NOMO-1 treated with dmso at 0.1 percent for 144 hours (cell line): Measurements from ENCODE around the gene KDM7A.

Experiments
- DNase-seq: peaks from one replicate; lab custom pipeline; 2025; ENCODE audit not compliant: unreplicated experiment; lab: John Stamatoyannopoulos, UW

KDM7A gene

DNA sequence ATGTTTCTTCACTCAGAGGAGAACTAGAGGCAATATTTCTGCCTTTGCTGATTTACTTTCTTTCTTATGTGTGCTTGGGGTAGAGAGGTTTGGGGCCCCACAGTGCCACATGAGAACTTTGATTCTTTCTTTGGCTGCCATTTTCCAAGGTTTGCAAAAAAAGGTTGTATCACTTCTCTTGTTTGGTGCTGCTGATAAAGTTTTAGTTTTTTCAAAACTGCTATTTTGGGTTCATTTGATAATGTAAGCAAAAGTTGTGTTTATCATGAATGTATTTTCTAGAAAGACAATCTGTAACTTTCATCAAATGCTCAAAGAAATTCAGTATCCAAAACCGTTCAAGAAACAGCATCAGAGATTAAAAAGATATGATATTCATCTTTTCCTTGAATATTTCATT, 83.4 kb downstream of the KDM7A start:
- DNase-seq = no peak

DNA sequence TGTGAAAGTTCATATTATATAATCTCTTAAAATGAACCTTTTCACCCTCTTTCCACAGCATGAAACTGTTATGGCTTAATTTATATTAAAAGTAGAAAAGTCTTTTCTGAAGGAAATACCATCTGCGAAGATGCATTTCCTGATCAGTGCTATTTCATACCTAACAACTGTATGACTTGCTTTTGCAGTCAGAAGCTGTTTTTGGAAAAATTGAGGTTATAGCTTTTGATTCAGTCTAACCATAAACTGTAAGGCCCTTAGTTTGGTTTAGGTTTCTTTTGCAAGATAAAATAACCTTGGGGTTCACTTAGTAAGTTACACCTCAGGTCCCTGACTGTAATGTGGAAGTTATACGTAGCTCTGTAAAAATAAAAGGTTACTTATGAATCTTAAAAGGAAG, 91.3 kb downstream of the KDM7A start:
- DNase-seq = no peak

DNA sequence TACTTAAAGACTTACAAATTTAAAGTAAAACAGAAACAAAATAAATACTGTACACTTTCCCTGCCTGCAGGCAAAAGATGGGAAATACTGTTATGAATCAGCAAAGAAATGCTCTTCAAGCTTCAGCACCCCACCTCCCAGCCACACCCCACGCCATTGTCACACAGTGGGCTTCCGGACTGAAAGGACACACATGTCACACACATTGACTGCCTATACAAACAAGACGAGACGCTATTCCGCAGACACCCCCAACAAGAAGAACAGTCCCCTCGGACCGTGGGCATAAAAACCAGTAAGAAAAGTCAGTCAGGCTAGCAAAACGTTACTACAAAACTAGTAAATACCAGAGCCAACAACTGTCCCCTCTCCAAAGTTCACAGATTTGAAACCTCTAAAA, 91.8 kb downstream of the KDM7A start:
- no peak for DNase-seq

DNA sequence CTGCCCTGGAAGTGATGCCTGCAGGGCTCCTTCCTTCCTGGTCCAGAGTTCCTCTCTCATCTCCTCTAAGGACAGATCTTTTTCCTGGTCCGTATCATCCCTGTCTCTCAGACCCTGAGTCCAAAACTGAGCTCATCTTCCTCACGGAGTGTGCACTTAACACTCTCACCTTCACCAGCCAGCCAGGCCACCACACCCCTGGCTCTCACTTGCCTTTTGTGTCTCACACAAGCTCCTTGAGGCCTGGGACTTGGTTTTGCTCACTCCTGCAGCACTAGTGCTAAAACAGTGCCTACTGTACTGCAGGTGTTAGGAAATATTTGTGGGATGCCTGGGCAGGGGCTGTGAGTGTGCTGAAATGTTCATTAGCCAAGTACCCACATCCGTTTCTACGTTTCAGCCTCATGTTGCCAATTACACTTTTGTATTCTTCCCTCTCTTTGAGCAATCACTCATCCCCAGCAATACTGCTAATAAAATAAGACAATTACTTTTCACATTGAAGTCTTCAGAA, 92.6 kb downstream of the KDM7A start:
- peak; percentile 20 for DNase-seq

DNA sequence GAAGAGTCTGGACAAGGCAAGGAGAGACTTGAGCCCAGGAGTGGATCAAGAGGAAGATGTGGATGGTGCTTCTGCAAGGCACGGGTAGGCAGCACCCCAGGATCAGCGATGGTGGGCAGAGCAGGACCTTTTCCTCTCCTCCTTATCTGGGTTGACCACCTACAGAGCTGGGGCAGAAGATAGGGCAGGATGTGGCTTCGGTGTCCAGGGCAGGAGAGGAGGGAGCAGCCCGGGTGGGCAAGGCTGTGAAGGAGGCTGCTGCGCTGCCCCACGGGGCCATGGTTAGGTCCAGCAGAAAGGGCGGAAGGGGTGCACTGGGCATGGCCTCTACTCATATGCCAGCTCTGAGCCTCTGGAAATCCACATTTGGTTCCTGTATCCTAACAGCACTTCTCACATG, 94.0 kb downstream of the KDM7A start:
- DNase-seq = no peak

DNA sequence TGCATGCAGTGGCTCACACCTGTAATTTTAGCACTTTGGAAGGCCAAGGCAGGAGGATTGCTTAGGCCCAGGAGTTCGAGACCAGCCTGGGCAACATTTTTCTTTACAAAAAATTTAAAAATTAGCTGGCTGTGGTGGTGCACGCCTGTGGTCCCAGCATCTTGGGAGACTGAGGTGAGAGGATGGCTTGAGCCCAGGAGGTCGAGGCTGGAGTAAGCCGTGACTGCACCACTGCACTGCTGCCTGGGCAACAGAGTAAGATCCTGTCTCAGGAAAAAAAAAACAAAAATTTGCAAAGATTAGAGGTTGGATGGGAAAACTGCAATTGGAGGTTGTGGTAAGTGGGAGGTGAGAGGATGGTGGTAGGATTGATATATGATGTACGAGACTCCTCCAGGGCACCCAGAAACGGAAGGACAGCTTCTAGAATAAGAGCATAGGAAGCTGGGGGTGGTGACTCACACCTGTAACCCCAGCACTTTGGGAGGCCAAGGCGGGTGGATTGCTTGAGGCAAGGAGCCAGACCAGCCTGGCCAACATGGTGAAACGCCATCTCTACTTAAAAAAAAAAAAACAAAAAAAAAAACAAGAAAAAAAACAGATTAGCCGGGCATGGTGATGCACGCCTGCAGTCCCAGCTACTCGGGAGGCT, 94.9 kb downstream of the KDM7A start:
- no peak for DNase-seq

DNA sequence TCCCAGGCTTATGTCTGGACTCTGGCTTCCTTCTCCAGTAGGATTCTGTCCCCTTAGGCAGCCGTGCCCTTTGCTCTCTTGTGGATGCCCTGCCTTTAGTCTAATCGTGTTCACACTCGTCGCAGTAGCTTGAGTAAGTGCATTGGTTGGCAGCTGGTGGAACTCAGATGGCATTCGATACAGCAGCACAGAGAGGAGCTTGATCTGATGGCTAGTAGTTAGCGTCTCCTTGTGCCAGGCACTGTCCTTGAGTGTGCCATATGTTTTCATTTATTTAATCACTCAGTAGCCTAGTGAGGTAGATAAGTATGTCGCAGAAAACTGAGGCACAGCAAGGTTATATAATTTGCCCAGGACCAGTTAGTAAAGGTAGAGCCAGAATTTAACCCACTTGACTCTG, 95.9 kb downstream of the KDM7A start:
- no peak for DNase-seq

DNA sequence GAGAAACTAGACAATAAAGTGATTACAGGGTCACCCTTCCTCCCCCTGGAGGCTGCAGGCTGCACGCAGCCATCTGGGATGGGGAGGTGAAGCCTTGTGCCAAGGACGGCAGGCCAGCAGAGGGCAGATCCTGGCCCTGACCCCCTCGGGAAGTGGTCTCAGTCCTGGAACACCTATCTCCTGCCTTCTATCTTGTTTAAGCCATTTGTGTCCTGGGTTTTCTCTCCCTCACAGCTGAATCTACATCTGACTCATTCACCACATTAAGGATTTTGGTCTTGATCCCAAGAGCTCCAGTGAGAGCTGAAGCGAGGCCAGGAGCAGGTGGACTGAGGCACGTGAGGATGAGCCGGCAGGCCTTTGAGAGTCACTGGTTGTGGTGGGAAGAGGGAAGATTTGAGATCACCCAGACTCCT, 97.7 kb downstream of the KDM7A start:
- DNase-seq = no peak

DNA sequence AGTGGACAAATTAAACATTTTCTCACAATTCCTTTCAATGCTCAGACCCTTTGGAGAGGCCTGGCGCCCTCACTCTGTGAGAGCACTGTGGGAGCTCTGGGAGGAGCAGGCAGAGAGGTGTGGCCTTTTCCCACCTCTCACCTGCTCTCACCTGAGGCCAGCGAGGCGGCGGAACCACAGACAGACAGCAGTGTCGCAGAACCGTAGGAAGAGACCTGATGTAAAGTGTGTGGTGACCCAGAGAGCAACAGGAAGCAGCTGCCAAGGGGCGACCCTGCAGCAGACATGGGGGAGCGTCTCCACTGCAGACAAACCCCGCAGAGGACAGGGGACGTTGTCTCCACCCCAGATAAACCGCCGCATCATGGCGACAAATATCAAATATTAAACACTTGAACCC, 98.4 kb downstream of the KDM7A start:
- DNase-seq = no peak

DNA sequence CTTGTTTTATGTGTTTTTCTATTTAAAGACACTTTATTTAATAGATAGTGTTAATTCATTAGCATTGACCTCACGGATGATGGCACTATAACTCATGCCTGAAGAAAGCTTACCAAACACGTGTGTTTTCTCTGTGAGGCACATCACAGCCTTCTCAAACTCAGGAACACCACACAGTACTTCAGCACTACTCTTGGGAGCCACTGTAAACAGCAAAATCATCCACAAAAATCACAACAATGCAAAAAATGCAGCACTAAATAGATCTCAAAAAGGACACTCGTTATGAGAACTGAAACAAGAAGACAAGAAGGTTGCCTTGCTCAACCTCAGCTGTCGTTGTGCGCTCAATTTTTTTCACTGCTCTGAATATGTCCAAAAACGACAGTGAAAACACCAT, 102.0 kb downstream of the KDM7A start:
- DNase-seq = no peak

DNA sequence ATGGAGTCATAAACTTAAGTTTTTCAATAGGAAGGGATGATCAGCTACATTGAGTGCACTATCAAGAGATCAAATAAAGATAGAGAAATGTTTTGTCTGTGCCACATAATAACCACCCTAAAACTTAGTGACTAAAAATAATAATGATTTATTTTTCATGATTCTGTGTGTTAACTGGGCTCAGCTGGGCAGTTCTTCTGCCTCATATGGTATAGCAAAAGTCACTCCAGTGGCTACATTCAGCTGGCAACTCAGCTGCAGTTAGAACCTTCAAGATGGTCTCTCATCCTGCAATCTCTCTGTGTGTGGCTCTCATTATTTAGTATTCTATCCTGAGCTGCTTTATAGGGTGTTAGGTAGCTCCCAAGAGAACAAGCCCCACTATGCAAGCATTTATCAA, 106.2 kb downstream of the KDM7A start:
- no peak for DNase-seq

DNA sequence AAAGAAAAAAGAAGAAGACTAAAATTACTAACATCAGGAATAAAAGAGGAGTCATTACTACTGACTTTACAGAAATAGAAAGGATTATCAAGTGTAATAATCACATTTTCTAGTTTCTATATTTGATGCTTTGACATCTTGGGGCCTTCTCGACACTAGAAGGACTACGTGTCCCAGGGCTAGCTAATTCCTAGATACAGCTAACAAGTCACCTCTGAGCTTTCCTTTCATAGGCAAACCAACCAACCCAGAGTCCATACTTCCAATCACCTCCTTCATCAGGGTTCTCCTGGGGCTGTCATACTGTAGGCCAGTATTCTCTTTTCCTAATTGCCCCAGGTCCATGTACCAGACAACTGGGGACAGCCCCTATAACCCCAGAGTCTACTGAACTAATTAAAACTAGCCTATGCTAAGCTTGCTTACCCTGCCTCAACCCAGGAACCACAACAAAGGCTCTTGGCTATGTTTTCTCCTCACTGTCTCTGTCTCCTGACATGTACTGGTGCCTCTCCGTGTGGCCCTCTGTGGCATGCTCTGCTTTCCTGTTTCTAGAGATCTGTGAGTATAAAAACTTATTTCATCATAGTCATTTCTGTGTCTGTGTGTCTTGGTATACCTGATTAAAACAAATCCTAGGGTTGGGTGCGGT, 107.4 kb downstream of the KDM7A start:
- DNase-seq = no peak

DNA sequence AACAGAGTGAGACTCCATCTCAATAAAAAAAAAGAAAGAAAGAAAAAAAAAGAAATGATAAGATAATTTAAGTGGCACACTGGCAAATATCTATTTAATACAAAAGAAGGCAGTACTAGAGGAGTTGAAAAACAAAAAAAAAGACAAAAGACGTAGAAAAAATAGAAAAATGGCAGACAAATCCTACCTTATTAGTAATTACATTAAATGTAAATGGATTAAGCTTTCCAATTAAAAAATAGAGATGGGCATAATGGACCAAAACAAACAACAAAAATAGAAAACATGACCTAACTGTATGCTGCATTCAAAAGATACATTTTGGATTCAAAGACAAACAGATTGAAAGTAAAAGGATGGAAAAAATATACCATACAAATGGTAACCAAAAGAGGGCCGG, 108.8 kb downstream of the KDM7A start:
- no peak for DNase-seq

DNA sequence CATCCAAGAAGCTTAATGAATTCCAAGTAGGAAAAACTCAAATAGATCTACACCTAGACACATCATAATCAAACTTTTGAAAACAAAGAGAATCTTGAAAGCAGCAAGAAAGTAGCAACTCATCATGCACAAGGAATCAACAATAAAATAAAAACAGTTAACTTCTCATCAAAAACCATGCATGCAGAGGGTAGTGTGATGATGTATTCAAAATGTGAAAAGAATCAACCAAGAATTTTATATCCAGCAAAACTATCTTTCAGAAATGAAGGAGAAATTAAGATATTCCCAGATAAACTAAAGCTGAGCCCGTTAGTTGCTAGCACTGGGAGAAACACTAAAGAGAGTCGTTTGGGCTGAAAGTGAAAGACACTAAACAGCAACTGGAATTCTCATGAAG, 109.7 kb downstream of the KDM7A start:
- no peak for DNase-seq

DNA sequence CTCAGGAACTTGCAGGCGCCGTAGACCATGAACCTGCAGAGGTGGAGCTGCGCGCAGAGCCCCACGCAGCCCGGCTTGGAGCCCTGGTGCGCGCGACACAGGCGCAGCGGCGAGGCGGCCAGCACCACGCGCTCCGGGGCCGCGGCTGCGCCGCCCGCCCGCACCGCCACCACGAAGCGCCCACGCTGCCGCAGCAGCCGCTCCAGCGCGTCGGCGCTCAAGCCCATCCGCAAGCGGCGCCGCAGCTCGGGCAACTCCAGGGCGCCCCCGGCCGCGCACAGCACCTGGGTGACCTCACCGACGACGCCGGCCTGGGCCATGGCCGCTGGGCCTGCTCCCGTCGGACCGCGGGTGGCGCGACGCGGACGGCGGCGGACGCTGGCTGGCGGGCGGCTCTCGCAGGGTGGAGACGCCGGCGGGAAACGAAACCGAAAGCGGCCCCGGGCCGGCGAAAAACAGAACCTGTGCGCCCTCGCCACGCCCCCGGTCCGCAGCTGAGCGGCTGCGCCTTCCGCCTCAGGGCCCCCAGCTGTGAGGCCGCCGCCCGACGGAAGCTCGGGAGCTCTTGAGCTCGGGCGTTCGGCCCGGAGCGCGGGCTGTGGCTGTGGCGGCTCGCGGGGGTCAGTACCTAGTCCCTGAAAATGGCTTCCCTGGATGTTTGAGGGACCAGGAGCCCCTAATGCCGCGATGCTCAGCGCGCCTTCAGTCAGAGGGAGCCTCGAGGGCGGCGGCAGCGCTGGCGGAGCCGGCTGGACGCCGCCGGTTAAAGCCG, 114.1 kb downstream of the KDM7A start, which contains the start of gene PARP12:
Gene PARP12 (minus strand): TSS at position 424 of the 772 bp plus-strand sequence. CDS start 104 bp downstream, at position 320.
- peak; percentile 58 for DNase-seq

DNA sequence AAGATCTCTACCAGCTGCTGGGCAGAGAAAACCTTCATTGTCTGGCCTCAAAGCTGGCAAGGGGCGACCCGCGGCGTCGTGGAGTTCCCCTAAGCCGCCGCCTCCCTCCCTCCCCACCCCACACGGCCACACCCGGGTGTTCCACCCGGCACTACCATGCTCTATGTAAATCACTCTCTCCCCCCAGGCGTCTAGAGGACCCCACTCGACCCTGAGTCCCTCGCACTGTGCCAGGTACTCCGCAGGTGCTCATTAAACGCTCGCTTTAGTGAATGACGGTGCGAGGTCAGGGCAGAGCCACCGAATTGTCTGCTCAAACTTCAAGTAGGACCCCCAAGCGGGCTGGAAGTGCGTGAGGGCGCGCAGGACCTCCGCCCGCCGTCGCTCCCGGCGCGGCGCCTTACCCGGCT, 114.7 kb downstream of the KDM7A start:
- no peak for DNase-seq

DNA sequence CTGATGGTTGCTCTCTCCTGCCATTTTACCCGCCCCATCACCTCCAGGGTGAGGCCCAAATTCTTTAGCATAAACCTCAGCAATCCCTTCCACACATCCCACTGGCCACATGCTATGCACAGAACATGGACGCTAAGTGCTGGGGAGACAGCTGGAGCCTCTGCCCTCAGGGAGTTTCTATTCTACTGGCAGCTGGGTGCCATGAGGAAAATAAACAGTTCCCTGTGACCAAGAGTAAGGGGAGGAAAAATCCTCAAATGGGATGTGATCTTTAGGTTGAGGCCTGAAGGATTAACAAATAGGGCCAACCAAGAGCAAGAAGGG, 115.2 kb downstream of the KDM7A start:
- DNase-seq = no peak

DNA sequence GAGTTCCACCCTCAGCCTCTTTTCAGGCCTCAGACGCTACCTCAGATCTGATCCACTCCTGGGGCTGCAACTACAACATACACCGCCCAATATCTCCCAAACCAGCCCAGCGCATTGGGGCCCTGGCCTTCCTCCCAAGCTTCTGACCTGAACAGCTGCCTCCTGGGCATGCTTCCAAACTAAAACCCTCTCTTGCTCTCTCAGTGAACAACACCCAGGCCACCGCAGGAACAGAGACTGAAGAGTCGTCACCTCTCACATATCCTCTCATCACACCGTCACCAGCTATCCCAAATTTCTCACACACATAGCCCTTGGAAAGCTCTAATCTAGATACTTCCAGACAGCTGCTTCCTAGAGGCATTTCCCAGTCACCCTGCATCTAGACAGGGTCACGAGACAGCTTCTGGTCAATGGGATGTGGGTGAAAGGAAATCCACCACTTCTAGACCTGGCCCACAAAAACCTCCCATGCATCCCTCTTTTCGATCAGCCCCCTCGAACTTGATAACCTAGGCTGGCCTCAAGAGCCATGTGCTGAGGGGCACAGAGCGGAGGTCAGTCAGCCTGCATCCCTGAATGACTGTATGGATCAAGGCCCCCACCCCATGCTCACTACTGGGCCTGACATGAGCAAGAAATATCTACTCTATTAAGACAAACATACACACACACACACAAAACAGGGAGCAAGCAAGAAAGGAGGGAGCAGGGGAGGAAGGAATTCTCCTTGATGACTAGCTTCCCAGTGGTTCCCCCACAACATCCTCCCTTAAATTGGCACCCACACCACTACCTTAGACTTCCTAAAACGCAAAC, 115.8 kb downstream of the KDM7A start:
- no peak for DNase-seq

DNA sequence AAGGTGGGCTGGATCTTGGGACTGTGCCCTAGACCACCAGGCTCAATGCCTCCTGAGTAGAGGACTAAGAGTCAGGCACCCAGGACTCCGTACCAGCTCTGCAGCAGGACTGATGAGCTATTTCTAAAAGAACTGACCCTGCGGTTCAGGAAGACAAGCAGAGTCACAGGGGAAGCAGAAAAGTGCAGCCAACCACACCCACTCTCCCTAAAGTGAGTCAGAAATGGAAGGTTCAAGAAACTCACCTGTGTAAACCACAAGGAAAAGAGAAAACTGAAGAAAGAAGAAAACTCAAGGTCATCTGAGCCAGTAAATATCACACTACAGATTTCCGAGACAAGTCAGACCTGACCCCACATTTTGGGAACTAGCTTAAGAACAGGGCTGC, 116.5 kb downstream of the KDM7A start:
- DNase-seq = no peak

DNA sequence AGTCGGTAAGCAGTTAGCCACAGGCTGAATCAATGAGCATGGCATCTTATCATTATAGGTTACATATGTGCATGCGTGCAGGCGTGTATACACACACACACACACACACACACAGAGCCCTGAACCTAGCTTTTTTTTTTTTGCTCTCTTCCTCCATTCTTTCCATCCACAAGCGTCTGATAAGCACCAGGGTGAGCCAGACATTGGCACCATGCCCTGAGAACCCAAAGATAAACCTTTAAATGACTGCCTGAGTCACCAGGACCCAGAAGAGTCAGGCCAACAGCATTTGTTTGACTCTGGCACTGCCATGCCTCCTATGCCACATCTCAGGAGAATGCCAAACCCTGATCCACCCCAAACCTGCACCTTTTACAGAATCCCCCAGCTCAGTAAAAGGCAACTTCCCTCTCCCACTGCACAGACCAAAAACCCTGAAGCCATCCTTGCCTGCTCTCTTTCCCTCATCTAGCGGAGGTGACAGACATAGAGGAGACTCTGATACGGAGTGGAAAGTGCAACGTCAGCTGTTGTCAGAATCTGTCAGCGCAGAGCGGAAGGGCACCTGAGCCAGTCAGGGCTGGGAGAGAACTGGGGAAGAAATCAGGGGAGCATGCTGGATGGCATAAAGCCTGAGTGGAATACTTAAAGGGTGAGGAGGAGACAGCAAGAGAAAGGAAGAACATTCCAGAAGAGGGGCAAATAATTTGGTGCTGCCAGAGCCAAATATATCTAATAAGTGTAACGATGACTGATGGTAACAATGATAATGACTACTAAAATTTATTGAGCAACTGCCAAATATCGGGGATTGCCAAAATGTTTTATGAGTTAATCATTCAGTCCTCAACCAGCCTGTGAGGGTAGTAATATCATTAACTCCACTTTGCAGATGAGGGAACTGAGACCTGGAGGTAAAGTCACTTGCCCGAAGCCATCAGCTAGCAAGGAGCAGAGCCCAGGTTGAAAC, 117.2 kb downstream of the KDM7A start:
- DNase-seq = no peak
